ENCODE data around the gene SPATS2L.

SPATS2L gene, protein sequence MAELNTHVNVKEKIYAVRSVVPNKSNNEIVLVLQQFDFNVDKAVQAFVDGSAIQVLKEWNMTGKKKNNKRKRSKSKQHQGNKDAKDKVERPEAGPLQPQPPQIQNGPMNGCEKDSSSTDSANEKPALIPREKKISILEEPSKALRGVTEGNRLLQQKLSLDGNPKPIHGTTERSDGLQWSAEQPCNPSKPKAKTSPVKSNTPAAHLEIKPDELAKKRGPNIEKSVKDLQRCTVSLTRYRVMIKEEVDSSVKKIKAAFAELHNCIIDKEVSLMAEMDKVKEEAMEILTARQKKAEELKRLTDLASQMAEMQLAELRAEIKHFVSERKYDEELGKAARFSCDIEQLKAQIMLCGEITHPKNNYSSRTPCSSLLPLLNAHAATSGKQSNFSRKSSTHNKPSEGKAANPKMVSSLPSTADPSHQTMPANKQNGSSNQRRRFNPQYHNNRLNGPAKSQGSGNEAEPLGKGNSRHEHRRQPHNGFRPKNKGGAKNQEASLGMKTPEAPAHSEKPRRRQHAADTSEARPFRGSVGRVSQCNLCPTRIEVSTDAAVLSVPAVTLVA

DNA sequence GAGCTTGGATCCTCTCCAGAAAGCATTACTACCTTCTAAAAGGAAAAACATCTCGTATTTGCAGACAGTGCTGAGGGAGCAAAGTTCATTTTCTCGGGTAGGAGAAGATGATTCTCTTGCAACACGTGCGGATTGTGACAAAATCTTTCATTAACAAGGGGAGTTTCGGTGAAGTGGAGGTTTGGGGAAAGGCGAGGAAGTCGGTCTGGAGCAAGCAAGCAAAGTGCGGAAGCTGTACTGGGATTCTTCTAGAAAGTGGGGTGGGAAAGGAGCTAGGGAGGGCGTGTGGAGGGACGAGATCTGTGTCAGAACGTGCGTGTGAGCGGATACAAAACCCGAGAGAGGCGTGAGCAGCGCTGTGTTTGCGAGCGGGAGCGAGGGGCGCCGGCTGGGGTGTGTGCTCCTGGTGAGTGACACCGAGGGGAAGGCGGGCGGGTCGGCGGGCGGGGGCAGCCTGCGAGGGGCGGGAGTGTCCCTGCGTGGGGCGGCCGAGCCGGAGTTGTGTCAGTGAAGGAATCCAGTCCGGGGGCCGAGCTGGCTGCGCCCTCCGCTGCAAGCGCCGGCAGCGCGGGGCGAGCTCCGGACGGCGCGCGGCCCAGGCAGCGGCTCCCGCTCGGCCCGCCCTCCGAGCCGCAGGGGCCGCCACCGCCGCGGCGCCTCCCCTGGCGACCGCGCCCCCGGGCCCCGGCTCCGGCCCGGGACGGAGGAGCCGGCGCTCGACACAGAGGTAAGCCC, at the start of gene SPATS2L:
SPATS2L (plus strand) TSS at position 498 of the 735 bp plus-strand sequence. CDS start 82,552 bp downstream, outside the sequence.
- DNase-seq, result peak; percentile 41 to 64

DNA sequence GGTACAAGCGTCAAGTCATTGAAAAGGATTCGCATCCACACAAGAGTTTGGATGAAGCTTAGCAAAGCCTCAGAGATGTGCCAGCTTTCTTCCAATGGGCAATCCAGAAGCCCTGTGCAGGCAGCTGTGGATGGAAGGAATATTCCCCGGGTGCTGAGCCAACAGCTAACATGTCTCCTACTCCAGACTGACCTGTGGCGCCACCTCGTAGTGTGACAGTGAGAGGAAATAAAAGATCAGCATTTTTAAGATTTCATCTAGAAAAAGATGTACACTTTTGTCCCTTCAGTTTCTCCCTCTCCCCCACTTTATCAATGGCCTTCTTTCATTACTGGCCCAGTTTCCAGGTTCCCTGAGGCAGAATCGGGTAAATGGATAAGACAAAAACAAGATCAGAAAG, 48.9 kb upstream of the SPATS2L start:
- DNase-seq, result no peak

- DNase-seq, result no peak
These were observed 48.4 kb upstream of the SPATS2L start for GRCh38 chr2:200258081-200258480.

DNA sequence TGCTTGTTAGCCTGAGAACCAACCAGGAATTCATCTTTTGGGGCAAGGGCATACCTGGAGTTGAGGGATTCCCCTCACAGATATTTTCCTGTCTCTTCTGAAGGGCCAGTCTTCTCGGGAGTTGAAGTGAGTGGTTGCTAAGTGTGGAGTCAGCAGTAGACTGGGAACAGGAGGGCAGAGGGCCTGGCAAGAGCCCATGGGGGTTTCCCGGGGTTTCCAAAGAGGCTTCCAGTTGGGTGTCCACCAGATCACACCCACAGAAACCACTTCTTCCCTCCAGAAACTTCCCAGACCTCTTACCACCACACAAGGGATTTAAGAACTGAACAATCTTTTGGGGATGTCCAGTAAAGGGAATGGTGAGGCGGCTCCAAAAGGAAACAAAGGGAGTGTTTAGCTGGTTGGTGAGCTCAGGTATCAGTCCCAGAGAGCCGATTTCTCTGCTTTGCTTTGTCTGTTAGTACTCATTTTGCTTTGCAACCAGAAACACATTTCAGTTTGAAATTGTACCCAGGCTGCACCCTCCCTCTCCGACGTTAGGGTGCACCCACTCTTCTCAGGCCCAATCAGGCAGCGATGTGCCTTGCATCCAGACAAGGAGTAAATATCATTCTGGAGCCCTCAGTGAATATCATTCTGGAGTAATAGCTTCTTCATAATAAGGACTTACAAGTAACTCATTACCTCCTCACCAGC, 47.5 kb upstream of the SPATS2L start:
- no peak for DNase-seq

DNA sequence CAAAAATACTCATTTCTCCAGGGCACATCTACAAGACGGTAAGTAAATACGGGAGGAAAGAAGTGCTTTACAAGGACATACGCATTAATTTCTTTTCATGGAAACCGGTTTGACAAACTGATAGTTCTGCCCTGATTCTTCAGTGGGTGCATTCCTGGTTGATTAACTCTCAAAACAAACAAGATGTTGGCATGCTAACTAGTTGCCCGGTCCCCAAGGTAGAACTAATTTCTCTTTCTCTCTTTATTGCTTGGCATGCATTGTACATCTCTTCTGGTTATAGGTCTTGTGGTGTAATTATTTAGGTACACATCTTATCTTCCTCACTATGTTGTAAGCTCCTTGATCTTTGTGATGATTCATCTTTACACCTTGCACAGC, 46.9 kb upstream of the SPATS2L start:
- no peak for DNase-seq

GRCh38 chr2:200262047-200262446, 44.4 kb upstream of the SPATS2L start:
- no peak for DNase-seq

GRCh38 chr2:200263279-200263678, 43.2 kb upstream of the SPATS2L start:
- DNase-seq, result no peak

DNA sequence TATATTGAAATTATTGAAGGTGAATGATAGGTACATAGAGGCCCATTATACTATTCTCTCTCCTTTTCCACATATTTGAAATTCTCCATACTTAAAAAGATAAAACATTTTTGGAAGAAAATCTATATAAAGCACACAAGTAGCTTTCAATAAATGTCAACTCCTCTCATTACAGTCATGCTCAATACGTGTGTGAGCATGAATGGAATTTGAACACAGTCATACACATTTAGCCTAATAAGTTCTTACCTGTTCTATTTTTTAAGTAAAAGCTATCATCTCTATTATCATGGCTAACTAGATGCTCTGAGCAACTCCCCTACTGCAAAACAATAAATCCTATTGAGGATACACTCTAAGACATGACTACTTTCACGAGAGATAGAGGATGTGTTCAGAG, 41.9 kb upstream of the SPATS2L start:
- no peak for DNase-seq

DNA sequence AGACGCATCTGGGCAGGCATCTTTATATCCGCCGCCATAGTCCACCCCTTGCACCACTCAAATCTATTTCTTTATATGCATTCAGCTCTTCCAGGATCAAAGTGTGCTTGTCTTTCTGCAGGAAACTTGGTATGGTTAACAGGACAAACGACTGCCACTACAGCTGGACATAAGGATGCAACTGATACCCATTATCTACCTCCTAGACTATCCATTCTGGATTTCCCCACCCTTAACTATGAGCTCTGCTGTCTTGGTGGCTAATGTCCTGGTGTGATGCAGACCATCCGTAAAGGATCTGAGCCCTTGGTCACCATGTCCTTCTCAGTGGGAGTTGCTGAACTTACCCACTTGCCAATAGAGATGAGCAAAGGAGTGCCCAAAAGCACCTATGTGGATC, 40.1 kb upstream of the SPATS2L start:
- no peak for DNase-seq

- DNase-seq, result no peak
These were observed 39.1 kb upstream of the SPATS2L start for GRCh38 chr2:200267350-200267749.

DNA sequence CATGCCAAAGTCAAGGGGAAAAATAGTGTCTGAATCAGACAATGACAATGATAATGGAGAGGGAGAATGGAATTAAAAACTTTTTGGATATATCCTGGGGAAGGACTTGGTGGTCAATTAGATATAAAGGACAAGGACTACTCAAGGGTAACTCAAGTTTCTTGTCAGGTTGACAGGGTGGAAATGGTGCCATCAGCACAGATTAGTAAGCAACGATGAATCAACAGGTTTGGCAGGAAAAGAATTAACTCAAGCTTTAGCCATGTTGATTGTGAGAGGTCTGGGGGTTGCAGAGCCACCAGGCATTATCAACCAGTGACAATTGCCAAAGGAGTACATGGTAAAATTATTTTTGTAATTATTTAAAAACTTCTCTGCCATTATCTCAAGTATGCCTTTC, 35.8 kb upstream of the SPATS2L start:
- DNase-seq, result no peak

DNA sequence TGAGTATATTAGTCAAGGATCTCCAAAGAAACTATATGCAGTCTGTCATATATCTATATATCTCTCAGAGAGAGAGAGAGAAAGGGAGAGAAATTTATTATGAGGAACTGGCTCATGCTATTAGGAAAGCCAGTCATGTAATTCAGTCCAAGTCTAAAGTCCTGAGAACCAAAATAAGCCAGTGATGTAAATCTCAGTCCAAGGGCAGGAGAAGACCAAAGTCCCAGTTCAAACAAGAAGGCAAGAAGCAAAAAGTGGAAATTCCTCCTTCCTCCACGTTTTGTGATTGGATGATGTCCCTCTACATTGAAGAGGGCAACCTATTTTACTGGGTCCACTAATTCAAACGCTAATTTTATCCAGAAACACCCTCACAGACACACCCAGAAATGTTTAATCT, 34.2 kb upstream of the SPATS2L start:
- DNase-seq, result no peak

DNA sequence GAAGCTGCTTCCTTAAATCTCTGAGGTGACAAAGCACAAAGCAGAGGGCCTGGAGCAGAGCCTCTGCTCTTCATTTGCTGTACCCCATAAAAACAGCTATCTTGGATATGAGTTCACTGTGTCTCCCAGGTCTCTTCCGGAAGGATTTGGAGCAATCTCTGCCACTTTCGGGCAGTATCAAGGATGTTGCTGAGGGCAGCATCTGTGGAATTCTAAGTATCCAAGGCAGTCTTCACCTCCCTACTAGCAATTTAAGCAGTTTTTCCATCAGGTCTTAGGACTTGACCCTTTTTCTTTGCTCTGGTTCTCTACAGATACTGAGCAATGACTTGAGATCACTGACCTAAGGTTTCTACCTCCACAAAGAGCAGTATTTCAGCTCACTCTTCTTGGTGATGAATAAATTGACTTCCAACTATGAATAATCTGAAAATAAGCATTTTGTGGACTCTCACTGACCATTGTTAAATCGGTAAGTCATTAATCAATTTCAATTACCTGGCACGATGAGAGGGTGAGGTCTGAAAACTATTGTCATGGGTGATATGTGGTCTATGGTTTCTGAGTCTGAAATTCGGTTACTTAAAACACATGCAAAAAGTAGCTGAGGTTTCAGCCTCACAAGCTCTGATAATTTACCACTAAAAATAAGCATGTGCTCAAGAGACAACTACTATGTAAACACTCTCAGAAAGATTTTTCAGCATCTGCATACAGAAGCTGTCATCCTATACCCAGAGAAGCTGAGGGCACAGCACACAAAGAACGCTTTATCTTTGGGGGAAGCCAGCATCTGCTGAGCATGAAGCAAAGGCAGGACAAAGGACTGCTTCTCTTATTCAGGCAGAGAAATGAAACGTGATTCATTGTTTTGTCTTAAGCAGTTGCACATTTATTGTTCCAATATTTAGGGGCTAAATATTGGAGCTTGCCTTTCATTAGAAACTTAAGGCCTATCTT, 32.1 kb upstream of the SPATS2L start:
- no peak for DNase-seq

- DNase-seq, result no peak
These were observed 31.0 kb upstream of the SPATS2L start for GRCh38 chr2:200275295-200276013.

DNA sequence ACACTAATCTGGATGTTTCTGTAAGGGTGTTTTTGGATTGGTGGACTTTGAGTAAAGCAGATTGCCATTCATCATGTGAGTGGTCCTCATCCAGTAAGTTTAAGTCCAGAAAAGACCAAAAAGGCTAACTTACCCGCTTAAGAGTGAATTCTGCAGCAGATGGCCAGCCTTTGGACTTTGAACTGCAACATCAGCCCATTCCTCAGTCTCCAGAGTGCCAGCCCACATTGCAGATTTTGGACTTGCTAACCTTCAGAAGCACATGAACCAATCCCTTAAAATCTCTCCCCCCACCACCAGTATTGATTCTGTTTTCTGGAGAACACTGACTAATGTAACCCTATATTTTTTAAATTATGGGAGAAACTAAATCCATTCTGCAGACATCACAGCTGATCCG, 30.0 kb upstream of the SPATS2L start:
- no peak for DNase-seq

- DNase-seq, result no peak
These were observed 27.7 kb upstream of the SPATS2L start for GRCh38 chr2:200278694-200279316.

DNA sequence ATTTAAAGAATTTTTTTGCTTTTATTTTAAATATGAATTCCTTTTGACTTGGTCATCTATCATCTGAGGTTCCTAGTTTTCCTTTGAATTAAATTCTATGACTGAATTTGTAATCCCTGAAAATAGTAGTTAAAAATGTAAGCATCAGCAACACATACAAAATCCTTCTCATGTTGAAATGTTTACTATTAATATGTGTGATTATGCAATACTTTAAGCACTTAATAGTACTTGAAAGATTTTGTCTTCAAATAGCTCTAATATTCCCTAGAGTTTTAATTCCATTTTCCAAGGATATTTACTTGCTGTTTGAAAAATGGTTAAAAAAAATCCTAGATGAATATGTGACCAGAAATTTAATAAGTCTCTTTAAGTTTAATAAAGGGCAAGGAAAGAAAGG, 26.6 kb upstream of the SPATS2L start:
- no peak for DNase-seq

DNA sequence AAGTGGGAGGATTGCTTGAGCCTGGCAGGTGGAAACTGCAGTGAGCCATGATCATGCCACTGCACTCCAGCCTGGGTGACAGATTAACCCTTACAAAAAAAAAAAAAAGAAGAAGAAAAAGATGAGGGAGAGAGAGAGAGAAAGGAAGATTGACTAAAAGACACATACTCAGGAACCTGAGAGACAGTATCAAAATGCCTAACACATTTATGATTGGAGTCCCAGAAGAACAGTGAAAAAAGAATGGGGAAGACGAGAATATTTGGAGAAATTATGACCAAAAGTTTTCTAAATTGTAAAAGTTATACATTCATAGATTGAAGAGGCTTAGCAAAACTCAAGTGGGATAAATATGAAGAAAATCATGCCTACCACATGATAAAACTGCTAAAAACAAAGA, 19.9 kb upstream of the SPATS2L start:
- no peak for DNase-seq

GRCh38 chr2:200288670-200289429, 17.6 kb upstream of the SPATS2L start:
- DNase-seq, result no peak

- no peak for DNase-seq
These were observed 10.4 kb upstream of the SPATS2L start for GRCh38 chr2:200296118-200296517.
